Thyroid gland (tissue), 4 donors: Measurements from ENCODE around the gene SPATS2L. TPM values are rescaled to one million over a fixed set of nuclear protein-coding genes. Genes with fewer than 3 reads are reported as not detected.

Experiments used
- DNase-seq, 2 donors: peaks; one replicate each; pipeline ENCODE4 v3.0.0-alpha.2; 2019
- H3K27ac ChIP-seq, 3 donors: fragments of 200-600 bp; sonication (generic); 1 replicate in 2 of 3; 2 replicates in 1 of 3; pipeline ENCODE4 v1.5.1; 2016 to 2019; ENCODE audit warnings: mild to moderate bottlenecking in 1 of 3, moderate library complexity in 1 of 3
- H3K27me3 ChIP-seq: fragments of 200-600 bp; sonication (generic); one replicate; pipeline ENCODE4 v1.5.1; 2019
- H3K36me3 ChIP-seq, 2 donors: fragments of 200-600 bp; sonication (generic); one replicate each; pipeline ENCODE4 v1.5.1; 2016 to 2019
- H3K4me1 ChIP-seq, 2 donors: fragments of 200-600 bp; sonication (generic); one replicate each; pipeline ENCODE4 v1.5.1; 2017 to 2019
- H3K4me3 ChIP-seq, 3 donors: fragments of 200-600 bp; sonication (generic); replicated peaks in 1 of 3; 1 replicate in 2 of 3; 2 replicates in 1 of 3; pipeline ENCODE4 v1.5.1; 2016; ENCODE audit warnings: mild to moderate bottlenecking in 1 of 3
- H3K9me3 ChIP-seq: fragments of 200-600 bp; sonication (generic); one replicate; pipeline ENCODE4 v1.5.1; 2017
- POLR2A ChIP-seq, 2 donors: fragments of 450-650 bp; IDR thresholded peaks; one replicate each; pipeline ENCODE4 v1.6.1; 2017; ENCODE audit warnings: antibody characterized with exemption in 2 of 2, mild to moderate bottlenecking in 2 of 2, moderate library complexity in 1 of 2
- WGBS, 2 donors: methylation state at CpG; one replicate each; pipeline ENCODE4 v1.1.5; 2017; 5-methylcytosine and 5-hydroxymethylcytosine counted together
- intact Hi-C: fragments of 100-400 bp; cut with DNase I; formaldehyde crosslinking; loops from one replicate; pipeline ENCODE4 v1.15.1; 2023
- total RNA-seq, 4 donors: library from RNA; depleted of rRNA; stranded (reverse); fragments of >200 nt; gene quantifications; one replicate each; pipeline ENCODE4 v1.2.3, GENCODE V29; 2016
- TF ChIP-seq, protein P1 (sequence below), 6 experiments: fragments of 200-600 bp in 3 of 6; fragments of 450-650 bp in 3 of 6; sonication (generic) in 3 of 6; IDR thresholded peaks; one replicate each; pipeline ENCODE4 v1.5.1; 2016 to 2019; ENCODE audit warnings: antibody characterized with exemption in 6 of 6, mild to moderate bottlenecking in 2 of 6, inconsistent platforms in 1 of 6, moderate library complexity in 1 of 6

The SPATS2L gene
- total RNA-seq, 4 donors from 2014 or later = 41.7 to 101 (median 73.3) TPM

DNA sequence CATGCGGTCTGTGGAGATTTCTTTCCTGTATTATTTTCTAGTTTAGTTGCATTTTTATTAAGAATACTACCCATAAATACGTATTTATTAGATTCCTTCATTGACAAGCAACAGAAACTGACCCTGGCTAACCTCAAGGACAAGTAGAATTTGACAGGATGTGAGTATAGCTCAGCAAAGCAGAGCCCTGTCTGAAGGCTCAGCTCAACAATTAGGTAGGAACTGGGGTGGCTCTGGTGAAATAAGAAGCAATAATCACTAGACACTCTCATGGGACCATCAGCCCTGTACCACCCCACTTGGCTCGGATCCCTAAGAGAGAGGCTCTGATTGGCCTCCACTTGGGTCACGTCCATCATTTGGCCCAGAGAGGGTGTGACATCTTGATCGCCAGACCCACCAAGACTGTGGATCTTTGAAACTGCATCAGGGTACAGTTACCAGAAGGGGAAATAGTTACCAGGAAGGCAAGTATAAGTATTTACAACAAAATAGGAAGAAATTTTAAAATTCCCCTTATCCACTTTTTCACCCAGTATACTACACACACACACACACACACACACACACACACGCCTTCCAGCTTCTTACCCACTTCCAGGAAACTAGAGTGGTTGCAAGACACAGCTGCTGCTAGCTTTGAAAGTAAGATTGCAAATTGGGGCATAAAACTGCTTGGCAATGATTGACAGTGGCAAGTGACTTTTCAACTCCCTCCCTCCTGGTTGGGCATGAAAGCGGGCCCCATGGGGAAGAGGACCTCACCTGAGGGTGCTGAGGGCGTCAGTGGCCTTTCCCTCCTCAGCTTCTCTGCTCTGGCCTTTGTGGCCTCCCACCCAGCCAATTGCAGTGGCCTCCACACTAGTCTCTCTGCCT is 161.6 kb downstream of the SPATS2L start:
- H3K4me3 ChIP-seq = no peak overlapping the region
- peaks cover 5 to 24% of the 10 kb centered on the region in 2 donors for H3K36me3 ChIP-seq
- no peak overlapping the region for H3K27ac ChIP-seq
- H3K4me1 ChIP-seq = no peaks in the 10 kb centered on the region
- H3K9me3 ChIP-seq = no peaks in the 10 kb centered on the region
- intact Hi-C loops = no loop called here
- DNase-seq = no peak
- WGBS, 2 donors = 86 to 91% methylated on average over 8 of the region's 8 CpGs
- no peaks in the 10 kb centered on the region for H3K27me3 ChIP-seq
- TF ChIP-seq POLR2A (IDR thresholded peaks at IDR 0.05) = no peak
- TF ChIP-seq, protein P1, sequence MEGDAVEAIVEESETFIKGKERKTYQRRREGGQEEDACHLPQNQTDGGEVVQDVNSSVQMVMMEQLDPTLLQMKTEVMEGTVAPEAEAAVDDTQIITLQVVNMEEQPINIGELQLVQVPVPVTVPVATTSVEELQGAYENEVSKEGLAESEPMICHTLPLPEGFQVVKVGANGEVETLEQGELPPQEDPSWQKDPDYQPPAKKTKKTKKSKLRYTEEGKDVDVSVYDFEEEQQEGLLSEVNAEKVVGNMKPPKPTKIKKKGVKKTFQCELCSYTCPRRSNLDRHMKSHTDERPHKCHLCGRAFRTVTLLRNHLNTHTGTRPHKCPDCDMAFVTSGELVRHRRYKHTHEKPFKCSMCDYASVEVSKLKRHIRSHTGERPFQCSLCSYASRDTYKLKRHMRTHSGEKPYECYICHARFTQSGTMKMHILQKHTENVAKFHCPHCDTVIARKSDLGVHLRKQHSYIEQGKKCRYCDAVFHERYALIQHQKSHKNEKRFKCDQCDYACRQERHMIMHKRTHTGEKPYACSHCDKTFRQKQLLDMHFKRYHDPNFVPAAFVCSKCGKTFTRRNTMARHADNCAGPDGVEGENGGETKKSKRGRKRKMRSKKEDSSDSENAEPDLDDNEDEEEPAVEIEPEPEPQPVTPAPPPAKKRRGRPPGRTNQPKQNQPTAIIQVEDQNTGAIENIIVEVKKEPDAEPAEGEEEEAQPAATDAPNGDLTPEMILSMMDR (IDR thresholded peaks at IDR 0.05) = no peak

DNA sequence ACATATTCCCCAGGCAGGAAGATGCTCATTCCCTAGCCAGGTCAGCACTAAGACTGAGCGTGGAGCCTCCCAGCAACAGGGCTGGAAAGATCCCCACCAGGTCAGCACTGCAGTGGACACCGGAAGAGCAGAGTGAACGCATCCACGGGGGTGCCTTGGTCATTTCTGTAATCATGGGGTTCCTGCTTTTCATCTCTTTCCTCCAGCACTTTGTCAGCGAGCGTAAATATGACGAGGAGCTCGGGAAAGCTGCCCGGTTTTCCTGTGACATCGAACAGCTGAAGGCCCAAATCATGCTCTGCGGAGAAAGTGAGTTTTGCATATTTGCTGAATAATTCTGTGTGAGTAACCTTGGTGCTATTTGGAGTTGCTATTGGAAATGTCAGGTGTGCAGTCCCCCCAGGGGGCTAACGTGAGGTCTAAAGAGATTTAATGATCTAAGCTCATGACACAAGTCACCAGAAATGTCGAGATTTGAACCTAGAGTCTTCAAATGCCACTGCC is 163.3 kb downstream of the SPATS2L start:
- Histone ChIP-seq H3K4me3 (no peak overlapping the region), H3K27me3 (no peaks in the 10 kb centered on the region), H3K36me3 (peaks cover 8 to 28% of the 10 kb centered on the region in 2 donors), H3K9me3 (no peaks in the 10 kb centered on the region), H3K4me1 (no peaks in the 10 kb centered on the region), H3K27ac (no peak overlapping the region)
- no peak for TF ChIP-seq POLR2A (IDR thresholded peaks at IDR 0.05)
- TF ChIP-seq, protein P1 (IDR thresholded peaks at IDR 0.05) = no peak
- no peak for DNase-seq
- WGBS, 2 donors = 88 to 90% methylated on average over 13 of the region's 13 CpGs
- intact Hi-C loops = loop anchor here (10.0 kb wide), 1 partner anchor 155 kb away; no protein-coding TSS in a partner anchor

DNA sequence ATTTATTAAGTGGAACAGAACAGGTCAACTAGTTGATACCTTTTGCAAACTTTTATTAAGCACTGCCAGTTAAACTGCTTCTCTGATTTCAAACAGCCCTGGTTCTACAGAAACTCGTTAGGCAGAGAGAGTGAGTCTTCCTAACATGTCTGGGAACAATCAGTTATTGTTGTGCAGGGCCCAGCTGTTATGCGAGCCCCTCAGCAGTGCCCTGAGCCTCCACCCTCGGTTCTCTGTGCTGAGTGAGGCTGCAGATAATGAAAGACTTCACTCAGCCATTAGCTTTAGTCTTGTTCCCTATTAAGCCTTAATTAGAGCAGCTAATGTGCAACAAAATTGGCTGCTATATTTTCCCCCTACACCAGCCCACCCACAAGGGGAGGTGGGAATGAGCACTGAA is 163.7 kb downstream of the SPATS2L start:
- no peak overlapping the region for H3K4me3 ChIP-seq
- no peak for TF ChIP-seq POLR2A (IDR thresholded peaks at IDR 0.05)
- TF ChIP-seq, protein P1 (IDR thresholded peaks at IDR 0.05) = no peak
- H3K27me3 ChIP-seq = no peaks in the 10 kb centered on the region
- WGBS, 2 donors = 80 to 89% methylated on average over 3 of the region's 3 CpGs
- no peaks in the 10 kb centered on the region for H3K9me3 ChIP-seq
- no peak for DNase-seq
- no peaks in the 10 kb centered on the region for H3K4me1 ChIP-seq
- no peak overlapping the region for H3K27ac ChIP-seq
- H3K36me3 ChIP-seq = peaks cover 11 to 33% of the 10 kb centered on the region in 2 donors
- intact Hi-C loops = loop anchor here (10.0 kb wide), 1 partner anchor 155 kb away; no protein-coding TSS in a partner anchor

DNA sequence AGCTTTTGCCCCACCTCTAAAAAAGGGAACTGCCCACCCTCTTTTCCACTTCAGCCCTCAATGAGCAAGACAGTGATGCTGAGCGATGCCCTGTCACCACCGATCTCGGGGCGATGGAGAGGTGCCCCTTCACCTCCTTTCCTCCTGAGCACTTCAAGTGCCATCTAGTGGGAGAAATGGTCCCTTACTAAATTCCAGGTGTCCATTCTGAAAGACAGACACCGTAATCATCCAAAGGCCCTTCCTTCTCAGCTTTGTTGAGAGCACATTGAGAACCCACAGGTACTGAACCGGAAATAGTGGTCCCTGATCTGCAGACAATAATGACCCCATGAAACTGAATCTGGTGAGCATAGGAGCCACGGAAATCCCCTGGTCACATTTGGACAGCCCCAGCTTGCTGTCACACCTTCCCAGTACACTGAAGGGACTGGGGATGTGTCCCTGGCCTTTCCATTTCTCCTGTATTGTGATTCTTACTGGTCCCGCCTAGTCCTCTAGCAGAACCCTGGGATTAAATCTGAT is 164.9 kb downstream of the SPATS2L start:
- no peak overlapping the region for H3K27ac ChIP-seq

More for the DNA sequence above, 164.9 kb downstream of the SPATS2L start:
- intact Hi-C loops = loop anchor here (10.0 kb wide), 1 partner anchor 157 kb away; no protein-coding TSS in a partner anchor
- Histone ChIP-seq H3K9me3 (no peaks in the 10 kb centered on the region), H3K27me3 (no peaks in the 10 kb centered on the region), H3K4me1 (no peaks in the 10 kb centered on the region), H3K36me3 (peaks cover 11 to 33% of the 10 kb centered on the region in 2 donors), H3K4me3 (no peak overlapping the region)
- DNase-seq = peak in 1 of 2 donors; percentile 24
- no peak for TF ChIP-seq POLR2A (IDR thresholded peaks at IDR 0.05)
- TF ChIP-seq, protein P1 (IDR thresholded peaks at IDR 0.05) = peak in 4 of 6 experiments; percentile 18 to 62 (median 47)
- 58 to 65% methylated on average over 7 to 8 of the region's 8 CpGs for WGBS, 2 donors
